HL-60 (cell line): ENCODE results near the gene PLS3.

Source experiments
- CTCF ChIP-seq: IDR thresholded peaks from one replicate; pipeline ENCODE4 v1.5.1; 2011; ENCODE audit warnings: low read length, control low read depth, inconsistent platforms; ENCODE audit not compliant: insufficient read depth
- POLR2AphosphoS5 ChIP-seq: IDR thresholded peaks from 2 replicates; pipeline ENCODE4 v1.6.1; 2012; ENCODE audit warnings: low read depth

DNA sequence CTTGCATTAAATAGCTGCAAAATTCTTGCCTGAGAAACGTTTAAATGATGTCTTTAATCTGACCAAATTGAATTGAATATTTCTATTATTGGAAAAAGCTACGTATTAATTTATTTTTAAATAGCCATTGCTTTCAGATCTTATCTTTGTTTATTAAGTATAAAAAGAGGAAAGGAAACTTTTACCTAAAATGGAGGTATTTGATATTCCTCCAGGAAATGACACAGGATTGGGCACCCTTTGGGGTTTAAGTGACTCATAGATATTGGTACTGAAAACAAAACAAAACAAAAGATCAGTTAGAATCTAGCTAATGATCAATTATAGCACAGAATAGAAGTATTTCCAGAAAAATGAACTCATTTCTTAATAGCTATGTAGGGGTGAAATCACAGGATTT, 34.1 kb downstream of the PLS3 start:
- TF ChIP-seq CTCF (no peak), POLR2AphosphoS5 (no peak)
